WTC11 (cell line): ENCODE results near the gene STRN4. TPM values are rescaled to one million over a fixed set of nuclear protein-coding genes. Genes with fewer than 3 reads are reported as not detected.

Source experiments
- ATAC-seq: fragments of 200-7000 bp; cut with Tn5 transposase; 2 replicates; pipeline ENCODE4 v1.10.0; 2021; ENCODE audit warnings: mild to moderate bottlenecking, moderate library complexity
- CTCF ChIA-PET: fragments of 300-600 bp; sonication (Branson Sonifier 250); formaldehyde crosslinking; loops from one replicate; lab custom pipeline; 2021; ENCODE audit warnings: antibody characterized with exemption; lab: Charles Lee
- POLR2A ChIA-PET: fragments of 350-600 bp; sonication (Branson Sonifier 250); formaldehyde crosslinking; loops from one replicate; lab custom pipeline; 2021; ENCODE audit warnings: antibody characterized with exemption; lab: Charles Lee
- DNase-seq: peaks from one replicate; pipeline ENCODE4 v3.0.0; 2021; ENCODE audit warnings: low spot score
- H3K27ac Mint-ChIP-seq: 2 replicates; pipeline ENCODE4 v1.8.0; 2021; ENCODE audit warnings: mixed read lengths
- H3K27me3 Mint-ChIP-seq: 2 replicates; pipeline ENCODE4 v1.8.0; 2021; ENCODE audit warnings: low read depth, mild to moderate bottlenecking, moderate library complexity, mixed read lengths
- H3K36me3 Mint-ChIP-seq: 2 replicates; pipeline ENCODE4 v1.8.0; 2021; ENCODE audit warnings: mixed read lengths
- H3K4me1 Mint-ChIP-seq: 2 replicates; pipeline ENCODE4 v1.8.0; 2022; ENCODE audit warnings: mixed read lengths
- H3K4me3 Mint-ChIP-seq: 2 replicates; pipeline ENCODE4 v1.8.0; 2021; ENCODE audit warnings: mild to moderate bottlenecking, moderate library complexity, mixed read lengths
- H3K9me3 Mint-ChIP-seq: 2 replicates; pipeline ENCODE4 v1.8.0; 2021; ENCODE audit warnings: mixed read lengths
- CREM ChIP-seq: sonication (generic); formaldehyde crosslinking; IDR thresholded peaks from 2 replicates; pipeline ENCODE4 v1.8.1; 2022; ENCODE audit warnings: mild to moderate bottlenecking, missing genetic modification reagents, moderate library complexity
- E2F5 ChIP-seq: sonication (generic); formaldehyde crosslinking; IDR thresholded peaks from 2 replicates; pipeline ENCODE4 v1.8.1; 2022; ENCODE audit warnings: mild to moderate bottlenecking, moderate library complexity, missing genetic modification reagents
- ELF4 ChIP-seq: sonication (generic); formaldehyde crosslinking; IDR thresholded peaks from 2 replicates; pipeline ENCODE4 v1.8.1; 2022; ENCODE audit warnings: low read depth, mild to moderate bottlenecking, moderate library complexity, missing genetic modification reagents
- GRHL2 ChIP-seq: fragments of 250-450 bp; sonication (Bioruptor Pico); IDR thresholded peaks from 2 replicates; pipeline ENCODE4 v1.8.0; 2022; ENCODE audit warnings: mild to moderate bottlenecking, moderate library complexity; ENCODE audit not compliant: insufficient replicate concordance, severe bottlenecking
- IRF2 ChIP-seq: sonication (generic); formaldehyde crosslinking; IDR thresholded peaks from 2 replicates; pipeline ENCODE4 v1.8.0; 2022; ENCODE audit warnings: low read depth, missing genetic modification reagents, borderline replicate concordance
- JUN ChIP-seq: sonication (generic); formaldehyde crosslinking; IDR thresholded peaks from 2 replicates; pipeline ENCODE4 v1.8.0; 2023; ENCODE audit warnings: mild to moderate bottlenecking, missing genetic modification reagents
- MXD4 ChIP-seq: fragments of 250-450 bp; sonication (Bioruptor Pico); IDR thresholded peaks from 2 replicates; pipeline ENCODE4 v1.8.0; 2021; ENCODE audit warnings: mild to moderate bottlenecking, moderate library complexity, borderline replicate concordance
- NR1H2 ChIP-seq: sonication (generic); formaldehyde crosslinking; IDR thresholded peaks from 2 replicates; pipeline ENCODE4 v1.9.0; 2021; ENCODE audit warnings: mild to moderate bottlenecking, moderate library complexity, missing genetic modification reagents
- NR3C1 ChIP-seq: sonication (generic); formaldehyde crosslinking; conservative IDR thresholded peaks from 2 replicates; pipeline ENCODE4 v1.8.1; 2023; ENCODE audit warnings: low read depth, mild to moderate bottlenecking, missing genetic modification reagents
- PRRX2 ChIP-seq: fragments of 250-450 bp; sonication (Bioruptor Pico); IDR thresholded peaks from 2 replicates; pipeline ENCODE4 v1.8.0; 2021; ENCODE audit warnings: mild to moderate bottlenecking
- RELA ChIP-seq: sonication (generic); formaldehyde crosslinking; IDR thresholded peaks from 2 replicates; pipeline ENCODE4 v1.8.1; 2022; ENCODE audit warnings: missing genetic modification reagents, mild to moderate bottlenecking, borderline replicate concordance
- TEAD4 ChIP-seq: sonication (generic); formaldehyde crosslinking; IDR thresholded peaks from 2 replicates; pipeline ENCODE4 v1.8.0; 2022; ENCODE audit warnings: mild to moderate bottlenecking, missing genetic modification reagents
- ZNF121 ChIP-seq: sonication (generic); formaldehyde crosslinking; IDR thresholded peaks from 2 replicates; pipeline ENCODE4 v1.8.0; 2023; ENCODE audit warnings: missing genetic modification reagents
- ZNF416 ChIP-seq: fragments of 250-450 bp; sonication (Bioruptor Pico); IDR thresholded peaks from 2 replicates; pipeline ENCODE4 v1.9.0; 2021; ENCODE audit warnings: mild to moderate bottlenecking, inconsistent platforms
- total RNA-seq: library from RNA; stranded (reverse); gene quantifications from 3 replicates; pipeline ENCODE4 v1.2.3, GENCODE V29; 2021
- TF ChIP-seq, protein P1 (sequence below): fragments of 250-450 bp; sonication (Bioruptor Pico); IDR thresholded peaks from 2 replicates; pipeline ENCODE4 v1.9.0; 2021; ENCODE audit warnings: mild to moderate bottlenecking, borderline replicate concordance
- TF ChIP-seq, protein P2 (sequence below): fragments of 200-600 bp; IDR thresholded peaks from 2 replicates; pipeline ENCODE4 v1.8.0; 2022; ENCODE audit warnings: antibody characterized with exemption
- TF ChIP-seq, protein P3 (sequence below): sonication (generic); formaldehyde crosslinking; IDR thresholded peaks from 2 replicates; pipeline ENCODE4 v1.8.0; 2022; ENCODE audit warnings: mild to moderate bottlenecking, missing genetic modification reagents
- TF ChIP-seq, protein P4 (sequence below): sonication (generic); formaldehyde crosslinking; IDR thresholded peaks from 2 replicates; pipeline ENCODE4 v1.8.1; 2023; ENCODE audit warnings: mild to moderate bottlenecking, missing genetic modification reagents, moderate library complexity
- TF ChIP-seq, protein P5 (sequence below): sonication (generic); formaldehyde crosslinking; conservative IDR thresholded peaks from 2 replicates; pipeline ENCODE4 v1.8.1; 2022; ENCODE audit warnings: mild to moderate bottlenecking, missing genetic modification reagents

STRN4 gene
- total RNA-seq, 1 experiment from 2014 or later: 144 TPM

GRCh38 chr19:46787331-46788261 lies 41.3 kb upstream of the STRN4 start (continued):
- TF ChIP-seq TEAD4 (CRISPR knock-in tag) (peak; percentile 35; the same call in 1 of the 2 replicates), PRRX2 (CRISPR knock-in tag) (no peak), JUN (CRISPR knock-in tag) (no peak), IRF2 (no peak), ELF4 (0 out of 2 replicates have a peak, but pooled peaks have one; percentile 35), ZNF416 (CRISPR knock-in tag) (no peak)
- TF ChIP-seq, protein P1, sequence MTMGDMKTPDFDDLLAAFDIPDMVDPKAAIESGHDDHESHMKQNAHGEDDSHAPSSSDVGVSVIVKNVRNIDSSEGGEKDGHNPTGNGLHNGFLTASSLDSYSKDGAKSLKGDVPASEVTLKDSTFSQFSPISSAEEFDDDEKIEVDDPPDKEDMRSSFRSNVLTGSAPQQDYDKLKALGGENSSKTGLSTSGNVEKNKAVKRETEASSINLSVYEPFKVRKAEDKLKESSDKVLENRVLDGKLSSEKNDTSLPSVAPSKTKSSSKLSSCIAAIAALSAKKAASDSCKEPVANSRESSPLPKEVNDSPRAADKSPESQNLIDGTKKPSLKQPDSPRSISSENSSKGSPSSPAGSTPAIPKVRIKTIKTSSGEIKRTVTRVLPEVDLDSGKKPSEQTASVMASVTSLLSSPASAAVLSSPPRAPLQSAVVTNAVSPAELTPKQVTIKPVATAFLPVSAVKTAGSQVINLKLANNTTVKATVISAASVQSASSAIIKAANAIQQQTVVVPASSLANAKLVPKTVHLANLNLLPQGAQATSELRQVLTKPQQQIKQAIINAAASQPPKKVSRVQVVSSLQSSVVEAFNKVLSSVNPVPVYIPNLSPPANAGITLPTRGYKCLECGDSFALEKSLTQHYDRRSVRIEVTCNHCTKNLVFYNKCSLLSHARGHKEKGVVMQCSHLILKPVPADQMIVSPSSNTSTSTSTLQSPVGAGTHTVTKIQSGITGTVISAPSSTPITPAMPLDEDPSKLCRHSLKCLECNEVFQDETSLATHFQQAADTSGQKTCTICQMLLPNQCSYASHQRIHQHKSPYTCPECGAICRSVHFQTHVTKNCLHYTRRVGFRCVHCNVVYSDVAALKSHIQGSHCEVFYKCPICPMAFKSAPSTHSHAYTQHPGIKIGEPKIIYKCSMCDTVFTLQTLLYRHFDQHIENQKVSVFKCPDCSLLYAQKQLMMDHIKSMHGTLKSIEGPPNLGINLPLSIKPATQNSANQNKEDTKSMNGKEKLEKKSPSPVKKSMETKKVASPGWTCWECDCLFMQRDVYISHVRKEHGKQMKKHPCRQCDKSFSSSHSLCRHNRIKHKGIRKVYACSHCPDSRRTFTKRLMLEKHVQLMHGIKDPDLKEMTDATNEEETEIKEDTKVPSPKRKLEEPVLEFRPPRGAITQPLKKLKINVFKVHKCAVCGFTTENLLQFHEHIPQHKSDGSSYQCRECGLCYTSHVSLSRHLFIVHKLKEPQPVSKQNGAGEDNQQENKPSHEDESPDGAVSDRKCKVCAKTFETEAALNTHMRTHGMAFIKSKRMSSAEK: no peak
- TF ChIP-seq, protein P2, sequence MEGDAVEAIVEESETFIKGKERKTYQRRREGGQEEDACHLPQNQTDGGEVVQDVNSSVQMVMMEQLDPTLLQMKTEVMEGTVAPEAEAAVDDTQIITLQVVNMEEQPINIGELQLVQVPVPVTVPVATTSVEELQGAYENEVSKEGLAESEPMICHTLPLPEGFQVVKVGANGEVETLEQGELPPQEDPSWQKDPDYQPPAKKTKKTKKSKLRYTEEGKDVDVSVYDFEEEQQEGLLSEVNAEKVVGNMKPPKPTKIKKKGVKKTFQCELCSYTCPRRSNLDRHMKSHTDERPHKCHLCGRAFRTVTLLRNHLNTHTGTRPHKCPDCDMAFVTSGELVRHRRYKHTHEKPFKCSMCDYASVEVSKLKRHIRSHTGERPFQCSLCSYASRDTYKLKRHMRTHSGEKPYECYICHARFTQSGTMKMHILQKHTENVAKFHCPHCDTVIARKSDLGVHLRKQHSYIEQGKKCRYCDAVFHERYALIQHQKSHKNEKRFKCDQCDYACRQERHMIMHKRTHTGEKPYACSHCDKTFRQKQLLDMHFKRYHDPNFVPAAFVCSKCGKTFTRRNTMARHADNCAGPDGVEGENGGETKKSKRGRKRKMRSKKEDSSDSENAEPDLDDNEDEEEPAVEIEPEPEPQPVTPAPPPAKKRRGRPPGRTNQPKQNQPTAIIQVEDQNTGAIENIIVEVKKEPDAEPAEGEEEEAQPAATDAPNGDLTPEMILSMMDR: no peak
- TF ChIP-seq, protein P3, sequence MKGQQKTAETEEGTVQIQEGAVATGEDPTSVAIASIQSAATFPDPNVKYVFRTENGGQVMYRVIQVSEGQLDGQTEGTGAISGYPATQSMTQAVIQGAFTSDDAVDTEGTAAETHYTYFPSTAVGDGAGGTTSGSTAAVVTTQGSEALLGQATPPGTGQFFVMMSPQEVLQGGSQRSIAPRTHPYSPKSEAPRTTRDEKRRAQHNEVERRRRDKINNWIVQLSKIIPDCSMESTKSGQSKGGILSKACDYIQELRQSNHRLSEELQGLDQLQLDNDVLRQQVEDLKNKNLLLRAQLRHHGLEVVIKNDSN (CRISPR knock-in tag): peak; percentile 86; the same call in 1 of the 2 replicates
- TF ChIP-seq, all 79 proteins: peak for 14

- Mint-ChIP-seq H3K4me3 (peak overlapping the region; percentile 95), H3K4me1 (peaks cover 45% of the 10 kb centered on the region), H3K9me3 (no peaks in the 10 kb centered on the region), H3K36me3 (peaks cover 31% of the 10 kb centered on the region), H3K27me3 (peaks cover 16% of the 10 kb centered on the region), H3K27ac (peak overlapping the region; percentile 60)
- ATAC-seq (no peak; the same call in 1 of the 2 replicates), DNase-seq (no peak)
- ChIA-PET POLR2A (interaction anchor here (0.9 to 1.9 kb wide), 4 partner anchors 9 to 457 kb away, joined by 3 to 11 read pairs (median 6); no protein-coding TSS in a partner anchor), CTCF (interaction anchor here (0.7 to 2.6 kb wide), 3 partner anchors 29 to 53 kb away, joined by 4 to 22 read pairs (median 4); no protein-coding TSS in a partner anchor)
- TF ChIP-seq E2F5 (CRISPR knock-in tag) (no peak), MXD4 (no peak), RELA (CRISPR knock-in tag) (no peak), NR3C1 (no peak), ZNF121 (CRISPR knock-in tag) (no peak), NR1H2 (CRISPR knock-in tag) (no peak), JUN (CRISPR knock-in tag) (no peak), GRHL2 (CRISPR knock-in tag) (no peak), CREM (CRISPR knock-in tag) (no peak)
- TF ChIP-seq, protein P4, sequence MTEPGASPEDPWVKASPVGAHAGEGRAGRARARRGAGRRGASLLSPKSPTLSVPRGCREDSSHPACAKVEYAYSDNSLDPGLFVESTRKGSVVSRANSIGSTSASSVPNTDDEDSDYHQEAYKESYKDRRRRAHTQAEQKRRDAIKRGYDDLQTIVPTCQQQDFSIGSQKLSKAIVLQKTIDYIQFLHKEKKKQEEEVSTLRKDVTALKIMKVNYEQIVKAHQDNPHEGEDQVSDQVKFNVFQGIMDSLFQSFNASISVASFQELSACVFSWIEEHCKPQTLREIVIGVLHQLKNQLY: no peak
- TF ChIP-seq, protein P5, sequence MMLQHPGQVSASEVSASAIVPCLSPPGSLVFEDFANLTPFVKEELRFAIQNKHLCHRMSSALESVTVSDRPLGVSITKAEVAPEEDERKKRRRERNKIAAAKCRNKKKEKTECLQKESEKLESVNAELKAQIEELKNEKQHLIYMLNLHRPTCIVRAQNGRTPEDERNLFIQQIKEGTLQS (CRISPR knock-in tag): no peak
Measured at GRCh38 chr19:46787040-46787330, 40.7 kb upstream of the STRN4 start.
